Liver (tissue), 9 donors: Measurements from ENCODE around the gene NFIL3. TPM values are rescaled to one million over a fixed set of nuclear protein-coding genes. Genes with fewer than 3 reads are reported as not detected.

Experiments
- DNase-seq: peaks from one replicate; pipeline ENCODE4 v3.0.0-alpha.2; 2017; ENCODE audit warnings: low spot score
- H3K27ac ChIP-seq, 2 donors: one replicate each; pipeline ENCODE4 v1.7.0; 2013; ENCODE audit warnings: inconsistent platforms in 2 of 2, low read length in 2 of 2, control low read depth in 1 of 2, low read depth in 1 of 2, mild to moderate bottlenecking in 1 of 2
- H3K27me3 ChIP-seq, 4 donors: one replicate each; pipeline versions ENCODE4 v1.6.1 to v1.7.0; 2013; ENCODE audit warnings: low read length in 3 of 4, inconsistent platforms in 1 of 4, mild to moderate bottlenecking in 1 of 4, moderate library complexity in 1 of 4; ENCODE audit not compliant: control insufficient read depth in 4 of 4, insufficient read depth in 4 of 4
- H3K36me3 ChIP-seq, 4 donors: one replicate each; pipeline versions ENCODE4 v1.6.1 to v1.7.0; 2013; ENCODE audit warnings: low read length in 3 of 4, mild to moderate bottlenecking in 3 of 4, low read depth in 1 of 4, moderate library complexity in 1 of 4; ENCODE audit not compliant: control insufficient read depth in 4 of 4, insufficient read depth in 3 of 4
- H3K4me1 ChIP-seq, 4 donors: one replicate each; pipeline versions ENCODE4 v1.6.1 to v1.7.0; 2013; ENCODE audit warnings: low read length in 3 of 4, mild to moderate bottlenecking in 3 of 4, moderate library complexity in 1 of 4; ENCODE audit not compliant: control insufficient read depth in 4 of 4, insufficient read depth in 4 of 4
- H3K4me3 ChIP-seq, 3 donors: one replicate each; pipeline versions ENCODE4 v1.6.1 to v1.7.0; 2013; ENCODE audit warnings: low read length in 3 of 3, control low read depth in 1 of 3, low read depth in 1 of 3, mild to moderate bottlenecking in 1 of 3
- H3K9ac ChIP-seq, 2 donors: one replicate each; pipeline ENCODE4 v1.7.0; 2013; ENCODE audit warnings: low read length in 2 of 2, mild to moderate bottlenecking in 2 of 2, moderate library complexity in 2 of 2, control low read depth in 1 of 2, low read depth in 1 of 2
- H3K9me3 ChIP-seq, 4 donors: one replicate each; pipeline versions ENCODE4 v1.6.1 to v1.7.0; 2013; ENCODE audit warnings: low read length in 3 of 4; ENCODE audit not compliant: control insufficient read depth in 4 of 4
- ATF3 ChIP-seq: IDR thresholded peaks from 2 replicates; pipeline ENCODE4 v1.6.1; 2016; ENCODE audit warnings: antibody characterized with exemption
- CTCF ChIP-seq: fragments of 150-350 bp; IDR thresholded peaks from 2 replicates; pipeline ENCODE4 v1.5.1; 2017; ENCODE audit warnings: improper control_type of control experiment, low read depth, low read length; ENCODE audit not compliant: missing input control
- EGR1 ChIP-seq, 2 donors: IDR thresholded peaks; 2 replicates each; pipeline ENCODE4 v1.6.1; 2016 to 2018; ENCODE audit warnings: antibody characterized with exemption in 2 of 2, low read depth in 2 of 2
- FOXA1 ChIP-seq: IDR thresholded peaks from 2 replicates; pipeline ENCODE4 v1.6.1; 2016; ENCODE audit warnings: antibody characterized with exemption
- FOXA2 ChIP-seq: IDR thresholded peaks from 2 replicates; pipeline ENCODE4 v1.6.1; 2016; ENCODE audit warnings: antibody characterized with exemption
- GABPA ChIP-seq, 2 donors: IDR thresholded peaks in 1 of 2; conservative IDR thresholded peaks in 1 of 2; 2 replicates each; pipeline ENCODE4 v1.6.1; 2016; ENCODE audit warnings: antibody characterized with exemption in 2 of 2, mild to moderate bottlenecking in 1 of 2, moderate library complexity in 1 of 2
- HNF4A ChIP-seq, 2 donors: conservative IDR thresholded peaks; 2 replicates each; pipeline ENCODE4 v1.6.1; 2016; ENCODE audit warnings: antibody characterized with exemption in 2 of 2, mild to moderate bottlenecking in 2 of 2
- HNF4G ChIP-seq: IDR thresholded peaks from 2 replicates; pipeline ENCODE4 v1.6.1; 2016; ENCODE audit warnings: antibody characterized with exemption
- JUND ChIP-seq, 2 donors: IDR thresholded peaks; 2 replicates each; pipeline ENCODE4 v1.6.1; 2016; ENCODE audit warnings: antibody characterized with exemption in 2 of 2
- MAX ChIP-seq: IDR thresholded peaks from 2 replicates; pipeline ENCODE4 v1.6.1; 2016; ENCODE audit warnings: antibody characterized with exemption
- NR2F2 ChIP-seq: IDR thresholded peaks from 2 replicates; pipeline ENCODE4 v1.6.1; 2016; ENCODE audit warnings: antibody characterized with exemption
- RAD21 ChIP-seq, 2 donors: IDR thresholded peaks; 2 replicates each; pipeline ENCODE4 v1.6.1; 2016; ENCODE audit warnings: antibody characterized with exemption in 2 of 2, mild to moderate bottlenecking in 2 of 2
- REST ChIP-seq: IDR thresholded peaks from 2 replicates; pipeline ENCODE4 v1.6.1; 2016; ENCODE audit warnings: antibody characterized with exemption, mild to moderate bottlenecking
- RXRA ChIP-seq, 2 donors: IDR thresholded peaks; 2 replicates each; pipeline ENCODE4 v1.6.1; 2017 to 2018; ENCODE audit warnings: antibody characterized with exemption in 2 of 2, mild to moderate bottlenecking in 1 of 2
- SP1 ChIP-seq: IDR thresholded peaks from 2 replicates; pipeline ENCODE4 v1.6.1; 2018; ENCODE audit warnings: antibody characterized with exemption, mild to moderate bottlenecking
- TAF1 ChIP-seq: conservative IDR thresholded peaks from 2 replicates; pipeline ENCODE4 v1.6.1; 2016; ENCODE audit warnings: antibody characterized with exemption, mild to moderate bottlenecking
- YY1 ChIP-seq: IDR thresholded peaks from 2 replicates; pipeline ENCODE4 v1.6.1; 2016; ENCODE audit warnings: antibody characterized with exemption, mild to moderate bottlenecking
- ZBTB33 ChIP-seq: IDR thresholded peaks from 2 replicates; pipeline ENCODE4 v1.6.1; 2016; ENCODE audit warnings: antibody characterized with exemption
- WGBS: extraction: QIAGEN DNeasy Blood & Tissue Kit; methylation state at CpG from one replicate; pipeline ENCODE4 v1.1.7; 2013; 5-methylcytosine and 5-hydroxymethylcytosine counted together
- polyA plus RNA-seq, 2 donors: library from polyadenylated mRNA; stranded (reverse) in 1 of 2; unstranded in 1 of 2; fragments of 200-250 nt in 1 of 2; fragments of >200 nt in 1 of 2; fragmentation: Nextera tagmentation in 1 of 2; extraction: Ambion mirVana in 1 of 2; gene quantifications; one replicate each; pipeline versions ENCODE4 v1.2.1 to v1.2.3, GENCODE V29; 2013 to 2015
- total RNA-seq, 2 donors: library from RNA; depleted of rRNA; stranded (reverse); fragments of >200 nt; gene quantifications; one replicate each; pipeline ENCODE4 v1.2.3, GENCODE V29; 2014
- donor health status: healthy.
- donor health status: healthy.
- donor health status: healthy.
- donor health status: healthy.
- donor health status: healthy.

The NFIL3 gene
- total and polyA plus RNA-seq, 4 donors, result 6.6 to 20.2 (median 8.5) TPM

- Histone ChIP-seq H3K9ac (no peak overlapping the region), H3K36me3 (peaks cover 0 to 5% (median 2%) of the 10 kb centered on the region in 4 donors), H3K4me3 (no peak overlapping the region), H3K4me1 (no peaks in the 10 kb centered on the region), H3K27ac (no peak overlapping the region), H3K27me3 (no peaks in the 10 kb centered on the region), H3K9me3 (no peaks in the 10 kb centered on the region)
- no peak for TF ChIP-seq HNF4A (conservative IDR thresholded peaks at IDR 0.05)
- no peak for TF ChIP-seq NR2F2
- no peak for TF ChIP-seq ATF3
- no peak for TF ChIP-seq FOXA1
- TF ChIP-seq REST, result no peak
- TF ChIP-seq TAF1, result no peak
- no peak for TF ChIP-seq HNF4G
- no peak for TF ChIP-seq EGR1 (IDR thresholded peaks at IDR 0.05; ENCODE audit: low read depth in 2 of 2)
- no peak for TF ChIP-seq JUND (IDR thresholded peaks at IDR 0.05)
- no peak for TF ChIP-seq ZBTB33
- TF ChIP-seq RAD21 (IDR thresholded peaks at IDR 0.05), result no peak
- no peak for TF ChIP-seq SP1
- TF ChIP-seq YY1, result no peak
- no peak for TF ChIP-seq CTCF
- TF ChIP-seq GABPA (IDR thresholded peaks at IDR 0.05 in 1 of 2, conservative IDR thresholded peaks at IDR 0.05 in 1 of 2), result no peak
- no peak for TF ChIP-seq RXRA (IDR thresholded peaks at IDR 0.05)
- TF ChIP-seq MAX, result no peak
- TF ChIP-seq FOXA2, result no peak
- 84% methylated on average over 14 of the region's 14 CpGs for WGBS
- DNase-seq, result no peak
These were observed 19.7 kb downstream of the NFIL3 start for GRCh38 chr9:91403665-91404543.
